ENCODE measurements around the gene CD99L2. TPM values are rescaled to one million over a fixed set of nuclear protein-coding genes. Genes with fewer than 3 reads are reported as not detected.

Gene CD99L2
- total RNA-seq, 4 donors from 2014 or later: 202 to 289 (median 251) TPM

DNA sequence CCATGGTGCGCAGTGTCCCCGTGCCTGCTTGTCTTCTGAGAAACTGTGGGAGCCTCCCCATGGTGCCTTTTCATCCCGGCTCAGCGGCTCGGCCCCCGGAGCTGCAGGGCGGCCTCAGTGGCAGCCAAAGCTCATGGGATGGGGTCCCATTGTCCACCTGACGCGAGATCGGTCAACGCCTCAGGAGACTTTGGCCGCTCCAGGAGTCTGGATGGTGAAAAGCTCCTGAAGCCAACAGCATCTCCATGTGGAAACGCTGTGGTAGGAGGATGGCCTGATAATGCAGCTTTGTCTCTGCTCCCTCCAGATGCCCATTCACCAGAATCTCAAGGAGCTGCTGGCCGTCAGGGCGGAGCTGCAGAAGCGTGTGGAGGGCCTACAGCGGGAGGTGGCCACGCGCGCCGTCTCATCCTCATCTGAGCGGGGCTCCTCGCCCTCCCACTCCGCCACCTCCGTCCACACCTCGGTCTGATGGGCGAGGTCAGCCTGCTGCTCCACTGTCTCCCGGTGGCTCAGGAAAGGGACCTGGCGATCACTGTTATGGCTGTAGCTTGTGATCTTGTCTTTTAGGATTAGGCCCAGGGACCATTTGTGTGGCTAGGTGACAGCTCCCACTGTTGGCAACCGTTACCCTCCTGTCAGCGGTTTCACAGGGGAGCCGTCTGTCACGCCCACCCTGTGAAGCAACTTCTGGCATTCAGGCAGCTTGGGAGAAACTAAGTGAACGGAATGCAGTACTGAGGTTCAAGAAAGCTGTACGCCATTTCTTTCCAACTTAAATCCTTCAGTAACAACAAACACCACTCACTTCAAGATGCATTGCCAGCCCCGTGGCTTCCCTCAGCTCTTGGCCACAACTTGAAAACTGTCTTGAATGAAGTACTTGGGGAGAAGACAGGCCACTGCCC lies 136.0 kb downstream of the CD99L2 start:
- Histone ChIP-seq H3K4me1 (no peaks in the 10 kb centered on the region), H3K36me3 (peaks cover 0 to 6% of the 10 kb centered on the region in 2 donors), H3K9me3 (no peaks in the 10 kb centered on the region), H3K27ac (peak overlapping the region in 1 of 4 donors; percentile 18), H3K27me3 (no peaks in the 10 kb centered on the region), H3K4me3 (no peak overlapping the region)
- in situ Hi-C loops (cut with MboI; ENCODE audit: low sequenced_read_pairs in 4 of 4): no loop called here
- no peak for TF ChIP-seq POLR2A (IDR thresholded peaks at IDR 0.05)
- TF ChIP-seq, protein P1, sequence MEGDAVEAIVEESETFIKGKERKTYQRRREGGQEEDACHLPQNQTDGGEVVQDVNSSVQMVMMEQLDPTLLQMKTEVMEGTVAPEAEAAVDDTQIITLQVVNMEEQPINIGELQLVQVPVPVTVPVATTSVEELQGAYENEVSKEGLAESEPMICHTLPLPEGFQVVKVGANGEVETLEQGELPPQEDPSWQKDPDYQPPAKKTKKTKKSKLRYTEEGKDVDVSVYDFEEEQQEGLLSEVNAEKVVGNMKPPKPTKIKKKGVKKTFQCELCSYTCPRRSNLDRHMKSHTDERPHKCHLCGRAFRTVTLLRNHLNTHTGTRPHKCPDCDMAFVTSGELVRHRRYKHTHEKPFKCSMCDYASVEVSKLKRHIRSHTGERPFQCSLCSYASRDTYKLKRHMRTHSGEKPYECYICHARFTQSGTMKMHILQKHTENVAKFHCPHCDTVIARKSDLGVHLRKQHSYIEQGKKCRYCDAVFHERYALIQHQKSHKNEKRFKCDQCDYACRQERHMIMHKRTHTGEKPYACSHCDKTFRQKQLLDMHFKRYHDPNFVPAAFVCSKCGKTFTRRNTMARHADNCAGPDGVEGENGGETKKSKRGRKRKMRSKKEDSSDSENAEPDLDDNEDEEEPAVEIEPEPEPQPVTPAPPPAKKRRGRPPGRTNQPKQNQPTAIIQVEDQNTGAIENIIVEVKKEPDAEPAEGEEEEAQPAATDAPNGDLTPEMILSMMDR (IDR thresholded peaks at IDR 0.05 in 4 of 5, conservative IDR thresholded peaks at IDR 0.05 in 1 of 5): no peak
- intact Hi-C loops (cut with DNase I; ENCODE audit: low total_unique reads): no loop called here
- ATAC-seq (no peak), DNase-seq (no peak)

DNA sequence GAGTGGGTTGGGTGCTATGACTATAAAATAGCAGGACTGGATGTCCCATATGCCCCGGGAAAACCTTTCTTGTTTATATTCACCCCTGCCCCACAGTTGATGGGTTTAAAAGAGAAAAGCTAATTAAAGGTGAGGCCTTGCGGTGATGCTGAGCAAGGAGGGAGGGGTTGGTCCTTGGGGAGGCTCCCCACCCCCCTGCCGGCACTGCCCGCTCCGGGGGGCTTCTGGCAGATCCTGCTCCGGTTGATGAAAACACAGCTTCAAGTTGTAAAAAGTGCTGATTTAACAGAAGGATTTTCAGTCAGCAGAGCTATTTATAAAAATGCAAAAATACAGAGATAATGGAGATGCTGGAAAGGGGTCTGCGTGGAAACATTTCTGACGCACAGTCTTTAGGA lies 136.7 kb downstream of the CD99L2 start:
- Histone ChIP-seq H3K36me3 (peaks cover 0 to 6% of the 10 kb centered on the region in 2 donors), H3K27ac (no peak overlapping the region), H3K4me1 (no peaks in the 10 kb centered on the region), H3K4me3 (no peak overlapping the region), H3K9me3 (no peaks in the 10 kb centered on the region), H3K27me3 (no peaks in the 10 kb centered on the region)
- in situ Hi-C loops (cut with MboI; ENCODE audit: low sequenced_read_pairs in 4 of 4): no loop called here
- intact Hi-C loops (cut with DNase I; ENCODE audit: low total_unique reads): no loop called here
- TF ChIP-seq, protein P1 (IDR thresholded peaks at IDR 0.05 in 4 of 5, conservative IDR thresholded peaks at IDR 0.05 in 1 of 5): no peak
- no peak for TF ChIP-seq POLR2A (IDR thresholded peaks at IDR 0.05)
- DNase-seq (no peak), ATAC-seq (no peak)

DNA sequence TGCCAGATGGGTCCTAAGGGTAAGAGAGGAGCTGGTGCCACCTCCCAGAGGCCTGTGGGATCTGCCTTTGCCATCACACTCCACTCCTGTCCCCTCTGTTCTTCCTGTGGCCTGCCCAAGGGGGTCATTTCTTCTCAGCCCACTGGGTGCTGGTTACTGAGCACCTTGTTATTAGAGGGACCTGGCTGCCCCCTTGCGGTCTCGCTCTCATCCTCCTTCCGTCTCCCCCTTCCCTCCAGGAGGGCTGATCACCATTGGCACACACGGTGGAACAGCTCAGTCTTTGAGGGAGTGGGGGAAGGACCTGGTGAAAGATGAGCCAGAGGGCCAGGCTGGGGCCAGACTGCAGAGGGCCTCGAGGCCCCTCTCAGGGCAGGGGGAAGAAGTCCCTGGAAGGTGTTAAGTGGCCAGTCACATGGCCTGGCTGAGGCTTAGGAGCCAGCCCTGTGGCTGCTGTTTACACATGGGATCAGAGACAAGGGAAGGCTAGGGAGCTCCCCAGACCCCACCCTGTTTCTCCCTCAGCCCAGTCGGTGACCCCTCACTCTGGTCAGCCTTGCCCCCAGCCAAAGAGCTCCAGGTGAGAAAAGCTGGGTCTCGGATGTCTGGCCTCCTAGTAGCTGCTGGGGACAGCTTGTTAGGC lies 137.2 kb downstream of the CD99L2 start:
- no peak overlapping the region for H3K27ac ChIP-seq
- DNase-seq: no peak
- no peaks in the 10 kb centered on the region for H3K9me3 ChIP-seq
- H3K36me3 ChIP-seq: peaks cover 0 to 6% of the 10 kb centered on the region in 2 donors
- no peak for ATAC-seq
- TF ChIP-seq, protein P1 (IDR thresholded peaks at IDR 0.05 in 4 of 5, conservative IDR thresholded peaks at IDR 0.05 in 1 of 5): no peak
- in situ Hi-C loops (cut with MboI; ENCODE audit: low sequenced_read_pairs in 4 of 4) (no loop called here), intact Hi-C loops (cut with DNase I; ENCODE audit: low total_unique reads) (no loop called here)
- no peaks in the 10 kb centered on the region for H3K27me3 ChIP-seq
- H3K4me1 ChIP-seq: no peaks in the 10 kb centered on the region
- H3K4me3 ChIP-seq: no peak overlapping the region

DNA sequence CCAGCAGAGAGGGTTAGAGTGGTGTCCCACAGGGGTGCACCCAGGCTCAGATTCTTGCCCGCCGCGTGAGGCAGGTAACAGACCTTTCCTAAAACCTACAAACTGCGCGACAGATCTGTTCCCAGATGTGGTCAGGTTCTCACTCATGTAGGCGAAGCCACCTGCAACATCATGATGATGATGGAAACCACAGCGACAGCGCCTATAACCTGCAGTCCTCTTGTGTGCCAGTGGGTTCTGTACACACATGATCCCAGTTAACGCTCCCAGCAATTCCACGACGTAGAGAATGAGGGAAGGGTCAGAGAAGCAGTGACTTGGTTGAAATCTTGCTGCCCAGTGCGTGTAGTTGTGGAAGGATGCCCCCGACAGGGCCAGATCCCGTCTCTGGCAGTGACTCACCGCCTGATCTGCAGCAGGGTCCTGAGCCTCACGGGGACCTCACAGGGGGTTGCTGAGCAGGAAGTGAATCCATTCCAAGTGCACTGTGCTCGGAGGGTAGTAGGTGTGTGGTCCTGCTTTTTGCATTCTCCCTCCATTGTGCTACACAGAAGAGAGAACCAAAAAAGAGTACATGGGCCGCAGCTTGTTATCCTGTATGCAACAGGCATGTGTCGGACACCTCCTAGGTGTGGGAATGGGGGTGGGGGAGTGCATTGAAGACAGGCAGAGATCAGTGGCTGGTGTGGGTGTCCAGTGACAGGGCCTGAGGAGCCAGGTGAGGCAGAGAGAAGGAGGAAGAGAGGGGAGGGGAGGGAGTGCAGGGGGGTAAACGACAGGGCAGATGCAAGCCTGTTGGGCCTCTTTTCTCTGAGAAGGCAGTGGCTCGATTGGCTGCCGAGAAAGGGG lies 138.7 kb downstream of the CD99L2 start:
- TF ChIP-seq POLR2A (IDR thresholded peaks at IDR 0.05): no peak
- TF ChIP-seq, protein P1 (IDR thresholded peaks at IDR 0.05 in 4 of 5, conservative IDR thresholded peaks at IDR 0.05 in 1 of 5): no peak
- Histone ChIP-seq H3K9me3 (no peaks in the 10 kb centered on the region), H3K4me1 (no peaks in the 10 kb centered on the region), H3K36me3 (no peaks in the 10 kb centered on the region), H3K27ac (no peak overlapping the region), H3K4me3 (no peak overlapping the region), H3K27me3 (no peaks in the 10 kb centered on the region)
- no peak for DNase-seq
- ATAC-seq: no peak
- in situ Hi-C loops (cut with MboI; ENCODE audit: low sequenced_read_pairs in 4 of 4): no loop called here
- intact Hi-C loops (cut with DNase I; ENCODE audit: low total_unique reads): no loop called here
